ENCODE data around the gene ARNT2.

Gene ARNT2

DNA sequence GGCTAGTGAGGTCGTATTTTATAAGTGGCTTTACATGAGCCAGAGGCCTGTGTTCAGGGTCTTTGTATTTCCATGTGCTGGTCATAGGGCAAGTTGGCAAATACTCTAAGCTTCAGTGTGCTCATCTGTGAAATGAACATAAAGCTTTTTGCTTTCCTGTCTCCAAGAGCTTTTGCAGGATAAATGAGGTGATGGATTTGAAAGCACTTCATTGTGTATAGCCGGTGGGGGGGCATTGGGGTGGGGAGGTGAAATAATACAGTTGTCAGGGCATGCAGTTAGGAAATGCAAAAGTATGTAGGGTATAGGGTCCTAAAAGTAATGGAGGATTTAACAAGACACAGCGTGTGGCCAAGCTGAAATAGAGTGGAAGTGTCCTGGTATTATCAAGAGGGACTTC, 67.7 kb downstream of the ARNT2 start:
- DNase-seq, result no peak

DNA sequence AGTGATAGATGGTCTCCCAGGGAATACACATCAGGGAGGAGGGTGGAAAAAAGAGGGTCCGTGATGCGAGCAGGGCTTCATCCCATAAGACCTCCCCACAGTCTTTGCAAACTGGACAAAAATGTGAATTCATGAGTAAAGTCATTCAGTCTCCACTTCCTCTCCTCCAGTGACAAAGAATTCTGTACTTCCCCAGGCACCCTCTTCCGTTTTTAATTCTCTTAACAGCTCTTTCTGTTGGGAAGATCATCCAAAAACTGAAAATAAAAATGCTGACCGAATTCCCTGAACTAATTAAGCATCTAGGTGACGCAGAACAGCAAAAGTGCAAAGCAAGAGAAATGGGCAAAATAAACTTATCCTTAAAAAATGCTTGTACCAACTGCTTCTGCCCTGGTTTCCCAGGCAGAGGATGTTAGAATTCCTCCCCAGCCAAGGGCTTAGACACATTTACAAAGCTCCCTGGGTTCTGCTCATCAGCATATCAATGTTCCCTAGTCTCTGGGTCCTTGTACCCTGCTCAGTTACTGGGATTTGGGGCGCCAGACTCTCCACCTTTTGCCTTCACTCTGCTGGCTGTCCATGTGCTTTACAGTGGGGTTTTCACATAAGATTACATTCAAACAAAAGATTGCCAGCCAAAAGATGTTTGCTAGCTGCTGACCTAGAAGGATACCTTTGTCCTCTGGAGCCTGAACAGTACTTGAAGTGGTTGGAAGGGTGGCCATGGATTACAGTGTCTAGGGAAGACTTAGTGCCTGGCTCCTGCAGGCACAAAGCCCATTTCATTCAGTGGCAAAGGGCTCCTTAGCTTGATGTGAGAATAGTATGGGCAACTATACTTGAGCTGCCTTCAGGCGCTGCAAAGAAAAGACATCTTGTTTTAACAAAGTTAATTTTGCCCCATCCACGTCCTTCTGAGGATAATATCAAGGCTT, 69.4 kb downstream of the ARNT2 start:
- no peak for DNase-seq

DNA sequence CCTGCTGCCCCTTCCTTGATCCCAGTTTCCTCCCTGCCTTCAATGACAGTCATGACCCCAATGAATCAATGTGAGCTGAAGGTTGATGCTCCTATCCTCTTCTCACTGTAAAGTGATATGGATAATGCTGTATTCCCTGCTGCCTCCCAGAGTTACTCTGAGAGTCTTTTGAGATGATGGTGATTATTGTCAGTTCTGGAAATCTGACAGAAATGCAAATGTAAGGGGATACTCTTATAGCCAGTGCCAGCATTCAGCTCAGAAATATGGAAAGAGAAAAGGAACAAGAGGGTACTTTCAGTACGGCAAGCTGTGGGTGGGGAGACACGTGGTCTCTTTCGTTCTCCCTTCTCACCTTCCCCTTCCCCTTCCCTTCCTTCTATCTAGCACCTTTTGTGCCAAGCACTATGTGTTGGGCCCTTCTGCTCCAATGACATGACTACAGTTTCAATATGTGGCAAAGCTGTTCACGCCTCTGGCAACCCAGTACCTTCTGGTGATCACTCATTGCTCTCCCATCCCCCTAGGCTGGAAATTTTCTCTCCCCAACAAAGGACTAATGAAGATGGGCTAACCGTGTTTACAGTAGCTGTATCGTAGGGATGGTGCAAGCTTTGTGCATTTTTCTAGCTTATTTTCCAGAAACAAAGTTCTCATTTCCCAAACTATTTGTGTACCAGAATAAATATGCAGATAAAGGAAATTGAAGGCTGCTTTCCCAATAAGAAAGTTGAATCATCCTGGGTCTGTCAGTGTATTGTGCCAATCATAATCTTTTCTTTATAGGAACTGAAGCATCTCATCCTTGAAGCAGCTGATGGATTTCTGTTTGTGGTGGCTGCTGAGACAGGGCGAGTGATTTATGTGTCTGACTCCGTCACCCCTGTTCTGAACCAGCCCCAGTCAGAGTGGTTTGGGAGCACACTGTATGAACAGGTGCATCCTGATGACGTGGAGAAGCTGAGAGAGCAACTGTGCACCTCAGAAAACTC, 70.3 kb downstream of the ARNT2 start:
- DNase-seq, result no peak

DNA sequence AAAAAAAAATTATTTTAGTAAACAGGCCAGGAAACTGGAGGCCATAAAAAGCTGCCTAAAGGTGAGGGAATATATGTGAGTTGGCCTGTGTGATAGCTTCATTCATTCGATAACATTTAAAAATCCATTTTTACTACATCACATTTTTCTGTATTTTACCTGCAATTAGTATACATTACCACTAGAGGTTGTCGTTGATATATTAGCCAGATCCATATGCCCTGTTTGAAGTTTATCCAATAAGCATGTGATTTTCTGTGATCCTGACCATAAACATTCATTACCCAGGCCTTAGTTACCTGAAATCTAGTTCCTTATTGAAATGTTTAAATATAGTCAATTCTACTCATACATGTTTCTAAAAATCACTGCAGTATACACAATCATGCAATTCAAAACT, 71.4 kb downstream of the ARNT2 start:
- no peak for DNase-seq

DNA sequence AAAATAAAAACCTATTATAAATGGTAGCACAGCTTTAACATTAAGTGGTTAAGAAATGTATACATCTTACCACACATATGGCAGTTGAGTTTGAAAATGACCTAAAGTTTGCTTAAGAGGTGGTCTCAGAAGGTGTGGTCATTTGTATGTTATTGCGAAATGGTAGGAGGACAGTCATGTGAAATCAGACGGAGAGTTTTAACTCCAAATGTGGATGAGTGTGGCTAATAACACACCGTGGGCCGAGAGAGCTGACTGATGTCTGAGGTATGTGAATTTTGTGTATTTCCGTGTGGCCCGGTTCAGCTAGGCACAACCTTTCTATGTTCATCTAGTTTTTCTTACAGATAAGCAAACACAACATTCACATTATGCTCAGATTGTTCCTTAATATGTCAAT, 71.9 kb downstream of the ARNT2 start:
- DNase-seq, result no peak

DNA sequence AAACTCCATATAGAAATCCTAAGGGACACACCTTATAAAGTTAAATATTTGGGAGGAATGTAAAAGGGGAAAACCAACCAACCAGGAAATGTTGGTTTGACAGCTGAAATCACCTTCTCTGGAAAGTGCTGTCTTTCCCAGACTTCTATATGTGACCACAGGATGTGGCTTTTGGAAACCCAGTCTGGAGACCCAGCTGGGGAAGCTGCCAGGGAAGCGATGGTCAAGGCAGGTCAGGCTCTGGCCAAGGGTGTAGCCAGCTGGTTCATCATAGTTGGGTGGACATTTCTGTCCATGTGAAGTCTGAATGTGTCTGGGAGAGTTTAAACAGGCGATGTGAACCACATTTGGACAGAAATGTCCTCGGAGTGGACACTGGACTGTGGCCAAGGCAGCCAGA, 73.9 kb downstream of the ARNT2 start:
- DNase-seq, result no peak

DNA sequence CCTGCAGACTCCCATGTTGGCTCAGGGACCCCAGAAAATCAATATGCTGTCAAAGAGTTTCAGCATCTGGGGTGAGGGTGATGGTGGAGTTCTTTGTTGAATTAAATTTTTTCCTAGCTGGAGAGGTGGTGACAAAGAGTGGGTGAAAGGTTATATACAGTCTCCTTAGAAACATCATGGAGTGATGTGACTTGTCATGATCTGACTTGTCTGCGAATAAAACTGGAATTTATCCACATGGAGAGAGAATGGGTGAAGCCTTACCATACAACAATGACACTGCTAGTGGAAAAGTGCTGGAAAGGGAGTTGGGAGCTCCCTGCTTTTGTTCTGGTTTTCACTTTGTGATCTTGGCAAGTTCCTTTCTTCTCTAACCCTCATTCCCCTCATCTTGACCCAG, 75.0 kb downstream of the ARNT2 start:
- DNase-seq, result no peak

DNA sequence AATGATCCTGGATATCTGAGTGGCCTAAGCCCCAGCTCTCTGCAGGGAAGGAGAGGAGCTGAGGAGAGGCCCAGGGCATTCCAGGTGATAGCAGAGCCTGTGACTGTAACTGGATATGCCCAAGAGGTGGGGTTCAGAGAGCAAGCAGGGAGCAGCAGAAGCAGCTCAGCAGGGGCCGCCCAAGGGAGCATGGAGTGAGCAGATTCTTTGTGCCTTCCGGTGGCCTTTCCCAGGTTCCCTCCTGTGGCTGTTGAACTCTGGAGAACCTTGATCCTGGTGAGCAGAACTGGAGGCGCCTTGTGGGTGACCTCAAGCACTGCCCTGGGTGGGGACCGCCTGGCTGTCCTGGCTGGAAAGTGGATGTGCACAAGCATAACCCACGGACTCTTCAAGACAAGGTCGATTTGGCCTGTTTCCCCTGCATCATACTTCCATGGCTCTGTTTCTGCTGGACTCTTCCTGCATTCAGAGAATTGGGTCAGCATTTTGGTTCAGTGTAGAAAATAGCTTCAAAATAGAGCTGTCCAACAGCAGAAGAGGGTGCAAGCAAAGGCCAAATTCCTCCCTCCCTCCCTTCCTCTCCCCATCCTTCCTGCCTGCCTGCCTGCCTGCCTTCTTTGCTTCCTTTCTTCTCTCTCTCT, 76.1 kb downstream of the ARNT2 start:
- DNase-seq, result no peak

DNA sequence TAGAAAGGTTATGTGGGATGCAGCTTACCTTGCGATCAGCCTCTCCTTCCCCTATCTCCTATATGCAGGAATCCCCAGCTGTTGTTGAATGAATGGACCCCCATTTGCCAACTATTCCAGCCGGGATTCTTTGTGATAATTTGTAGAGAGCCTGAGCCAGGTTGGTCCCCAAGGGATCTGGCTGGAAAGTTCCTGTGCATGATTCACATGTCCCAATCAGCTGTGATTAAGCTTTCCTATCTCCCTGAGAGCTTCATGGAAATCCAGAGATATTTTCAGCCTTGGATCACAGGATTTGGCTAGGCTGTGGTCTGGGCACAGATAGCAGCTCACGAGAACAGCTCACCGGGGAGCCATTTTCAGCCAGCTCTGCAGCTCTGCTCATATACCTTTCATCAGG, 76.7 kb downstream of the ARNT2 start:
- no peak for DNase-seq

DNA sequence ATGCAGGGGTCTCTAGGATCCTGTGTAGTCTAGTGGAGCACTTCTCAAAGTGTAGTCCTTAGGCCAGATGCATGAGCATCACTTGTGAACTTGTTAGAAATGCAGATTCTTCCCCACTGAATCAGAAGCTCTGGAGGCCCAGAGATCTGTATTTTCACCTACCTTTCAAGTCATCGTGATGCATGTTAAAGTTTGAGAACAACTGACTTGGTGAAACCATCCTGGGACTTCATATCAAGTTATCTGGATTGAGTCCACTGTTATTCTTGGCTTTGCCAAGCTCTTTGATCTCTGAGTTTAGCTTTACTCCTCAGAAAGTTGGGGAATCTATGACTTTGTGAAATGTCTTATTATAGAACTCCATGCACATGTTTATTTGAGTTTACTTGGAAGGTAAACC, 78.5 kb downstream of the ARNT2 start:
- no peak for DNase-seq

DNA sequence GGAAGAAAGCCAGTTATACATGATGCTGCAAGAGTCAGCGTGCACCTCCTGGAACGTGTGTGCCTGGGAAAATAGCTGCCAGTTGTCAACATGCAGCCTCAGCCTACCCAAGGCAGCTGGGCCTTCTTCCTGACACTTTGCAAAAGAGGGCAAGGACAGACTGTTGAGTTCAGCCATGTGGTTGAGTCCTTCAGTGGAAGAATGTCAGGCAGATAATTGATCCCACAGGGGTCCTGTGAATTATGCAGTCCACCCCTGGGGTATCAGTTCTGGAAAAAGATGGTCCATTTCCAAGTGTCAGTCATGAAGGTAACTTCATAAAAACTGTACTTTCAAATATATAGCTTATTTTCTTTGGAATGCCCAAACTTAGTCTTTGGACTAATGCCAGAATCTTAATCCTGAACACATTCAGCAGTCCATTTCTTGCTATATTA, 79.6 kb downstream of the ARNT2 start:
- no peak for DNase-seq

DNA sequence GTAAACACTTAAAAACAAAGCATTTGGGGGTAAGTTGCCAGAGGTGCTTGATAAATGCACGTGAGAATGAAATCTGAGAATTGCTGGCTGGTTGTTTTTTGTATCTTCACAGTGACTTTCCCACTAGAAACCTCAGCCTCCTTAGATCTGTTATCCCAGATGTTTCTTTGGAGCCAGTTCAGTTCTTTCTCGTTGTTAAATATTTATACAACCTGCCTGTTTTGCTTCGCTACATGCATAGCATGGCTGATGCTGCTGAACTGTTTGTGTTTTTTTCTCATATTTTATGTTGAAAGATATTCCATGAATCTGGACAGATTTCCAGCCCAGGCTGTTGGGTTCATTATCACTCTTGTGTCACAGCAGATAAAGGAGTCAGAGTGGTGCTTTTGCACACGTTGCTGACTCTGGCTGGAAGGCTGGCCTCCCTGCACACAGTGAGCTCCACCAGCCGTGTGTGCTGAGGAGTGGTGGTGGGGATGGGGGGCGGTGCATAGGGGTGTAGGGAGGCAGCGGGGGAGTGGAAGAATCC, 80.2 kb downstream of the ARNT2 start:
- DNase-seq, result no peak

DNA sequence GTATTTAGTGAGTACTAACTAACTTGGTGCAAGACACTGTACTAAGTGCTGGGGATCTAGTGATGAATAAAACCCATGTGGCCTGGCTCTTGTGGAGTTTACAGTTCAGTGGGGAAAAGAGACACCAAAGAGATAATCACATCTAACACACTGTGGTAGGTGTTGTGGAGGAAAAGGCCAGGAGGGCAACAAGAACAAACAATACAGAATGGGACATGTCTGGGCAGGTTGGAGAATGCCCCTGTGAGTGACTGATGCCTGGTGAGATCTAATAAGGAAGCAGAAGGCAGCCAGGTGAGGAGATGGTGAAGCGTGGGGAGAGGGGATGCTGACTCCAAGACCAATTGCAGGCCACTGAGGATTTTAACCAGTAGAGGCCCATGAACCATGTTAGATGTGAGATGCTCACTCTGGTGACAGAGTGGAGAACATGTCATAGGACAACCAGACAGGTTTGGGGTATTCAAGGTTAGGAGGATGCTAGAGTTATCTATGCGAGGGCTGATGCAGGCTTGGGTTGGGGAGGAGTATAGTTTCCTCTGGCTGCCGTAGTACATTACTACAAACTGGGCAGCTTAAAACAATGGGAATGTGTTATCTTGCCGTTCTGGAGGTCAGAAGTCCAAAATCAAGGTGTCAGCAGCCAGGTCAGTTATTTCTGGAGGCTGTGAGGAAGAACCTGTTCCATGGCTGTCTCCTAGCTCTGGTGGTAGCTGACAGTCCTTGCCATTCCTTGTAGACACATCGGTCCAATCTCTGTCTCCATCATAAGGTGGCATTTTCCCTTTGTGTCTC, 81.4 kb downstream of the ARNT2 start:
- no peak for DNase-seq

DNA sequence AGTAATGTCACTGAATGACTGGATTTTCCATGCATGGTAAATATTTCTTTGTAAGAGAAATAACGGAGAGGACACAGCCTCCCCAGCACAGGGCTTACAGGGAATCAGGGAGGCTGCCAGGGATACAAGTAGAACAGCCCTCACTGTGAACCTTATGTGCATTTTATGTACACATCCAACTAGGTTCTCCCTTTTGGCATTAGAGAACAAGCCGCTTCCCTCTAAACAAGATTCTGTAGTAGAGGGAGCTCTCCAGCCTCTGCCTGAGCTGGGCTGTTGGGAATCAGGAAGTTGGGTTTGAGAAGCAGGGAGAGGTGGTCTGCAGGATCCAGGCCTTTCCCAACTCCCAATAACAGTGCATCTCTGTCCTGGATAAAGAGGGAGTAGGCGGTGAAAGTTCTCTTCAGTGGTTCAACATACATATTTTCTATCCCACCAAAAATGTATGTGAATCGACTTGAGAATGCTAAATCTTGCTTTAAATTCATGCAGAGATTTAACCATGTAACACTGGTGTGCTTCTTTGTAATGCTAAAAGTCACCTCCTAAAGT, 83.7 kb downstream of the ARNT2 start:
- no peak for DNase-seq

DNA sequence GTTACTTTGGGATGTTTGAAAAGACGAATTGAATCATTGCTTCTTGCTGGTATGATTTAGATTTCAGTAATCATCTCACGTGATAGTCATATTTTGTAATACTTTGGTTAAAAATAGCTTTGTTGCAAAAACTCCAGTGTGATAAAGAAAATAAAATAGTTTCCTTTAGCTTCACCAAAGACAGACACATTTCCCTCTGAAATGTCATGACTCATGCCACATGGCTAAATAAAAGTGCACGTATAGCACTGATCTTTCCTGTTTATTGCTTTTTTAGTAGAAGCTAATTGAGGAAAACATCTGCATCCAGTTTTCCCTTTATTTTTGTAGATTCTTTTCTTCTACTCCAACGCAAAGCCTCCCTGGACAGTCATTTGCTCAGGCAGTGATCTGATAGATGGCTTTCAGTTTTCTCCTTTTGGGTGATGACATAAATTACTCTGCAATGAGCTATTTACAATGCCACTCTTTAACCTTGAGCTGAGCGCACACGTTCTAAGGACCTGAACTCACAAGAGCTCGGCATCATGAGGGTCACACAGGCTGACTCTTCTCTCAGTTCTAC, 84.9 kb downstream of the ARNT2 start:
- DNase-seq, result no peak

DNA sequence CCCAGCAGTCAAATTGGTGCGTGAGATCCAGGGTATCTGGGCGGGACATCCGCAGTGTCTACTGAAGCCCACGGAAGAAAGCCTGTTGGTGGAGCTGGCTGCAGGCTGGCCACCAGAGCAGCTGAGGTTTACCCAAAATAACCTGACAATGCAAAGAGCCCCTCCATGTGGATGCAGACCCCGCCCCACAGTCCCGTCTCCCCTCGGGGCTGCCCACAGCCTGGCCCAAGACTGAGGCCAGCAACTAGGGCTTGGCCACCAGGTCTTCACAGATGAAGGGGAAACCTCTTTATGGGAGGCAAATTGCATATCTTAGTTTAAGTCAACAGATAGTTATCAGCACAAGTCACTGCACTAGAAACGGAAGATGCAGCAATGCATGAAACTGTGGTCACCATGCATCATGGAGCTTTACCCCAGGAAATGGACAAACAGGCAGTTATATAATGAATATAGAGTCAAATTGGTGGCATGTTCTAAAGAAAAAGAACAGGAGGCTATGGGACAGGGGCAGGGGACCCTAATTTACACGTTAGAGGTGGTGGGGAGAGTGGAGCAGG, 86.3 kb downstream of the ARNT2 start:
- DNase-seq, result no peak

DNA sequence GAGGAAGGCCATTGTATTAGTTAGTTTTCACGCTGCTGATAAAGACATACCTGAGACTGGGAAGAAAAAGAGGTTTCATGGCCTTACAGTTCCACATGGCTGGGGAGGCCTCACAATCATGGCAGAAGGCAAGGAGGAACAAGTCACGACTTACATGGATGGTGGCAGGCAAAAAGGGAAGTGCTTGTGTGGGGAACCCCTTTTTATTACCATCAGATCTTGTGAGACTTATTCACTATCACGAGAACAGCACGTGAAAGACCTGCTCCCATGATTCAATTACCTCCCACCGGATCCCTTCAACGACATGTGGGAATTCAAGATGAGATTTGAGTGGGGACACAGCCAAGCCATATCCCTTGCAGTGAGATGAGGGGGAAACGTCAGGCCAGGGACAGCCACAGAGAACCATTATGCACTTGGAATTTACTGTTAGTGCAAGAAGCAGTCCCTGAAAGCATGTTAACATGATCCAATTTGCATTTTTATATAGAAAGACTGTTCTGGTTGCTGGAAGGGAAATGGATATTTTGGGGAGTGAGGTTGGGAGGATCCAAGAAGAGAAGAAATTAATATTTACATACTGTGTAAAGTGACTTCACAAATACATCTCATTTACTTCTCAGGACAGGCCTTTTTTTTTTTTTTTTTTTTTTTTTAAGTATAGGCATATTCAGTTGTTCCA, 87.1 kb downstream of the ARNT2 start:
- no peak for DNase-seq

DNA sequence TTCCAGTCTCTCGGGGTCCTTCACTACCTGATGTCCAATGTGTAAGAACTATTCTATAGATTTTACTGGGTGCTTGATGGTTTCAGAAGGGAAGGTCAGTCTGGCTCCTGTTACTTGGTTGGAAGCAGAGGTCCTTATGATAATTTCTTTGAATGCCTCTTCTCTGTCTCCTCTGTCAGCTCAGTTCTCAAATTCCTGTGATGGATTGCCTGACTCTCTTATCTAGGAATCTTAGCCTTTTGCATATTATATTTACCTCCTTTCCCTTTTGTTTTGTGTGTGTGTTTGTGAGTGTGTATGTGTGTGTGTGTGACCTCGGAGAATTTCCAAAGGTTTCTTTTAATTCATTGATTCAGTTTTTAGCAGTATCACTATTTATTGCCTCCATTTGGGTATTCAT, 88.2 kb downstream of the ARNT2 start:
- DNase-seq, result no peak

DNA sequence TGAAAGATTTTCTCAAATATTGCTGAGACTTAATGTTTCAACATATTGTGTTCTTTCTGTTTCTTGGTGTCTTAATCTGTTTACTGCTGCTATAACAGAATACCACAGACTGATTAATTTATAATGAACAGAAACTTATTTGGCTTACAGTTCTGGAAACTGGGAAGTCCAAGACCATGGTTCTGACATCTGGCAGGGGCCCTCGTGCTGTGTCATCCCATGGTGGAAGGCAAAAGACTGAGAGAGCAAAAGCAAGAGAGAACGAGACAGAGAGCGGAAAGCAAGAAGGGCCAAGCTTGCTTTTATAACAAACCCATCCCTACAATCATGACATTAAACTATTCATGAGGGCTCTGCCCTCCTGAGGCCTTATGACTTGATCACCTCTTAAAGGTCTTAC, 88.7 kb downstream of the ARNT2 start:
- no peak for DNase-seq

DNA sequence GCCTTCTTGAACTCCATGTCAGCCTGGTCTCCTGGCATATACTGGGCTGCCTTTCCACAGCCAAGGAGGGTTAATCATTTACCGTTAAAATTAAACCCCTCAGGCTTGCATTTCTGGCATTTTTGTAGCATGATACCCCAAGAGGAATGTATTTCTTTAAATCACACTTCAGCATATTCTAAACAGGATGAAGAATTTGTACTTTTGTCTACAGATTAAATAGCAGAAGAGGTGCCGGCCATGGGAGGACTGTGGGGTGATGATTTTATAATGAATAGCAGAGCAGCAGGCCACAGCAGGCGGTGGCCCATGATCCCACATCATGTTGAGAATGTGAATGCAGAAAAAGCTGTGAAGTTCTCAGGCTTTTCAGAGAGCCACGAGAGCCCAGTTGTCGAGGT, 90.2 kb downstream of the ARNT2 start:
- no peak for DNase-seq

Measured in activated CD4-positive, alpha-beta T cell treated with anti-CD3 and anti-CD28 coated beads, Interleukin-2, amount 50 U/mL, for 16 hours (primary cell).